HG02852 (cell line): ENCODE results near the gene TTC7B.

Source experiments
- ATAC-seq: cut with Tn5 transposase; IDR thresholded peaks from one replicate; pipeline ENCODE4 v1.9.1; 2021; ENCODE audit warnings: mild to moderate bottlenecking, moderate library complexity; ENCODE audit not compliant: unreplicated experiment

TTC7B gene

DNA sequence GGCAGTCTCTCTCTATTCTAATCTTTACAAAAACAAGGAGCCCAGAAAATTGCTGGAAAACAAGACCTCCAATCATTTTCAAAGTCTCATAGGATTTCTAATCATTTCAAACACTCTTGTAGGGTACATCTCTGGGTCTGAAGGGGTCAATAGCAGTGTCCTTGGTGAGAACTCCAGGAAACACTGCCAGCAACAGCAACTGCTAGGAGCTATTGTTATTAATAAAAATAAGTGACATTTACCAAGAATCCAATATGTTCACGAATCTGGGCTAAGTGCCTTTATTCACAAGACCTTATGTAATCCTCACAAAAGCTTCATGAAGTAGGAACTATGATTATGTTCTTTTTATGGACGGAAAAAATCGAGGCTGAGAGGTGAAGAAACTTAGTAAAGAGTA is 72.8 kb downstream of the TTC7B start:
- ATAC-seq = no peak

DNA sequence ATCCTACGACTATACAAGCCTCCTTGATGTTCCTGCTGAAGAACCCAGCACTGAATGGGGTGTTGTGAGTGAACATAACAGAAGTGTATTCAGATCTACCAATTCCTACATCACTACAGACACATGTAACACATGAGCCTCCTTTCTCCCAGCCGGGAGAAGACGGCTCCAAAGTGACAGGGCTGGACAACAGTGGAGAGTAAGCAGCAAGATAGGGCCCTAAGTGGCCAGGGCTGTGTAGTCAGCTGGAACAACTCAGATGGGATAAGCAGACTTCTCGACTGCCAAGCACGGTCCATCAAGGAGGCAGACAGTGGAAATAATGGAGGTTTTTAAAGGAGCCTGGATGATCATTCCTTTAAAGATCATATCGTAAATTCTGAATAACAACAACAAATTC is 73.5 kb downstream of the TTC7B start:
- no peak for ATAC-seq

DNA sequence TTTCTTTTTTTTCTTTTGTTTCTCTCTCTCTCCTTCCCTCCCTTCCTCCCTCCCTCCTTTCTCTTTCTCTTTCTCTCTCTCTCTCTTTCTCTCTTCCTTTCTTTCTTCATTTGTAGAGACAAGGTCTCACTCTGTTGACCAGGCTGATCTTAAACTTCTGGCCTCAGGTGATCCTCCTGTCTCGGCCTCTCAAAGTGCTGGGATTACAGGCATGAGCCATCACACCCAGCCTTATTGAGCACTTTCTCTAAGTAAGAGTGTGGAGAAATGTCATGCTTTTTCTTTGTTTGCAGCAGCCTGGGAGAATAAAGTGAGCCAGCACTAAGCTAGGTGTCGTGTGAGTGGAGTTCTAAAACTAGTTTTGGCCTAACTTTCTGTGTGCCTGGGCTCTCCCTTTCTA is 74.0 kb downstream of the TTC7B start:
- no peak for ATAC-seq

DNA sequence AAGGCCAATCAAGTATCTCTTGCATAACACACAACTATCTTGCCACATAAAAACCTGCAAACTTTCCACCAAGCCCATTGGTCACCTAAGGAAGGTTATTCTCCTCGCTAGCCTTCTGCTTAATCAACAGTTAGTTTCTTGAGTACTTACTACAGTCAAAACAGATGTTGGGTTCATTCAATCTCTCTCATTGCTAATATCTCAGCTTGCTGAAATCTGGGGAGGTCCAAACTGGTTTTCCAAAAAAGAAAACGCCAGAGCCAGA is 74.6 kb downstream of the TTC7B start:
- ATAC-seq = no peak

- ATAC-seq = no peak
Observed at GRCh38 chr14:90740946-90741681, 75.1 kb downstream of the TTC7B start.

DNA sequence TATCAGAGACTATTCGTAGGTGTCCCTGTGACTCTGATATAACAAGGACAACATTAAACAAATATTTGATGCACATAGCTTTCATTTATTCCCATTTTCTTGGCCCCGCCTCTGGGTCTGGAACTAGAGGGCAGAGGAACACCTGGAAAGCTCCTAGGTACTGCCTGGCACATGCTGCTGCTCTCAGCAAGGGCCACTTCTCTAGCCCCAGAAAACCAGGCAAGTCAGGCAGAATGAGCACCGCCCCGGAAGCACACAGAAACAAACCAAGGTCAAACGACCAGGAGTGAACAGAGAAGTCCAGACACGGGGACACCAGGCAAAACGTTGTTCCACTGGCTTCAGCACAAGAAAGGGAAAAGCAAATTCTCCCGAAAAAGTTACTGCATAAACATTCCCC is 76.1 kb downstream of the TTC7B start:
- ATAC-seq = no peak

DNA sequence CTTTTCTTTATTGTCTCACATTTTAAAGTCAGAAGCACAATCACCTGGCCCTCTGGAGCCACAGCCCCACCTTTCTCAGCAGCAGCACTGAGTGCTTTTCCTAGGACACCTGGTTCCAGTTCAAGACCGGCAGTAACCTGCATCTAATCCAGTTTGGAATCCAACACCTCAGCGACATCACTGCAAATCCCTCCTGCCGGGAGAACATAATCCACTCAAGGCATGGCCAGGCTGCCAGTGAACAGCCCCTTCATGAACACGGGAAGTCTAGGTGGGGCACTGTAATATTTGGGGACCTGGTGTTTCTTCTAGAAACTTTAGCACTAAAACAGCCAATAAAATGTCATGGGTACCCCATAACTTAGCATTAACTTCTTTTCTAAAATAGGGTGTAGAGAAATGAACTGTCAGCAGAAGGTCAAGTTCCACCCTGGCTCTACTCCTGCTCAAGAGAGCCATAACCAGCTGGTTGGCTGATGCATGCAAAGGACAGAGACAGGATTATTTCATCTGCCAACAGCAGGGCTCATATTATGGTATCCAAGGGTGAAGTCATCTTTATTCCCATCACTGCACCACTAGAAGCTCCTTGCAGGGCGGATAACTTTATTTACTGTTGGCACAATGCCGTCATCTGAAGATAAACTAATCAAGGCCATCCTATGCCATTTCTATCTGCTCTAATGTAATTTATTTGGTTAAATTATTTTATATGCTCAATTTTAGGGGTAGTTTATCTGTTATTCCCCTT is 76.7 kb downstream of the TTC7B start:
- ATAC-seq = no peak

- no peak for ATAC-seq
Observed at GRCh38 chr14:90733139-90733808, 83.0 kb downstream of the TTC7B start.

GRCh38 chr14:90732718-90733117 is 83.5 kb downstream of the TTC7B start:
- no peak for ATAC-seq

DNA sequence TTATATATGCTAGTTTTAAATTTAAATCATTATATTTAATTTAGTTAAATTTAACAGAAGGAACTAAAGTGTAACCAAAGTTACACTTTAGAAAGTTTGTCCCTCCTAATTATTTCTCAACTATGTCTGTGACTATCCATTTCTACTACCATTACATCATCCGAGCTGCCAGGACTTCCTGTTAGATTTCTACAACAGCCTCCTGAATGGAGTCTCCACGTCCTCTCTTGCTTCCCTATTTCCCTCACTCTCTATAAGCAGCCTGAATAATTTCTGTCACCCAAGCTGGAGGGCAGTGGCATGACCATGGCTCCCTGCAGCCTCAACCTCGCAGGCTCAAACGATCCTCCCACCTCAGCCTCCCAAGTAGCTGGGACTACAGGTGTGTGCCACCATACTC is 84.1 kb downstream of the TTC7B start:
- no peak for ATAC-seq

DNA sequence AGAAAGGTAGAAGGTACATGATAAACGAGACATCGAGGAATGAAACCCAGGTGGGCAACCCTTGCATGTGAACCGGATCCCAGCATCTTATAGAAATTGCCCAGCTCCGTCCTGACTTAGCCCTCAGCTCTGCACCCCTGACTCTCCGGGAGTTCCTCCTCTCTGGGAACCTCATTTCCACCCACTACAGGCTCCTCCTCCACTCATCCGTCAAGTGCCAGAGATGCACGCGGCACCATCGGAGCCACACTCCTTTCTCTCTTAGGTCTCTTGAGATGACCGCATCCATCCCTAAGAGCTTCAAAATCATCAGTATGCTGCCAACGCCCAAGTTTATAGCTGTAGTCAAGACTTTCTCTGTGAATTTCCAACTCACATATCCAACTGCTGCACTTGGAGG is 84.7 kb downstream of the TTC7B start:
- ATAC-seq = no peak

- no peak for ATAC-seq
Observed at GRCh38 chr14:90730206-90730766, 85.9 kb downstream of the TTC7B start.

DNA sequence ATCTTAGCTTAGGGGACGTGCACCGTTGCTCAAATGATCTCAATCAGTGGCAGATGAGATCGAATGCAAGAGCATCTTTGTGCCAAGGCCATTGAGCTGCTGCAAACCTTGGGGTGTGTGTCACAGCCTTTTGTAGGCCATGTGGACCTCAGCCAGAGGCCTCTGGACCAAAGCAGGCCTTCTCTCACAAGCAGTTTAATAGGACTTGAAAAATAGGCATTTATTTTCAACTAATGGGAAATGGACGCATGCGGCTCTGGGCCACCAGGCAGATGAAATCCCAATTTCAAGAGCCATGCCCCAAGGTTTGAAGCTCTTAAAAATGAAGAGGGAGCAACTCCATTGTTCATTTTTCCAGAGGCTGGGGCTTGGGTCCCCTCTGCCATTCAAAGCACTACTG is 87.3 kb downstream of the TTC7B start:
- no peak for ATAC-seq

- no peak for ATAC-seq
Observed at GRCh38 chr14:90727082-90727481, 89.1 kb downstream of the TTC7B start.

DNA sequence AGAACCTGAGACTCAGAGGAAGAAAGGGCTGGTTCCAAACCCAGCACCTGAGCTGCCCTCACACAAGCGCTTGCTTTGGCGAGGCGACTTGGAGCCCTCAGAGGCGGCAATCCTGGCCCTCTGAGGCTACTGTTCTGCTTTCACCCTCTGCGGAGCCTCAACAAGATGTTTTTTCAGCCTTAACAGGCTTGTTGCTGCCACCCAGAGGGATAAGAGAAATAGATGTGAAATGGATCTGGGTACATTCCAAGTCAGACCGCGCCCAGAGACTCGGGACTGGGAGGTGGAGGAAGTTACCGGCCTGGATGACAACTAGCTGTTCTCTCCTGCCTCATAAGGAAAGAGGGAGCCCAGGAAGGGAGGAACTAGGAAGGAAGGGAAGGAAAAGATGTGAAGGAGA is 89.6 kb downstream of the TTC7B start:
- no peak for ATAC-seq

DNA sequence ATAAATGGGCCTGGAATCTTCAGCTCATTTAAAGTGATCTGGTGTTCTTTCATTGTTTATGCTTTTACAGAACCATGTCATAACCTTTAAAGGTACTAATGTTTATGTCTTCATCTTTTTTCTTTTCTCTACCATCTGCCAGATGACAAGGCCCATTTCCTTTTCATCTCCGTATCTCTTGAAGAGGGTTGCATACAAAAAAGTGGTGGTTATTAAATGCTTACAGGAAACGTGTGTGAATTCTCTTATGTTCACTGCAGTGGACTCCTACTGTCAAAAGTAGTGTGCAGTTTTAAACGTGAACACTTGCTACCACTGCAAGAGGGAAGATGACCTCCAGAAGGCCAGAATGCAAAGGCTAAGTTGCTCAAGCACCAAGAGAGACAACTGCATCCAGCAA is 91.4 kb downstream of the TTC7B start:
- no peak for ATAC-seq

GRCh38 chr14:90722590-90722989 is 93.6 kb downstream of the TTC7B start:
- no peak for ATAC-seq

- ATAC-seq = no peak
Observed at GRCh38 chr14:90721619-90722305, 94.5 kb downstream of the TTC7B start.

DNA sequence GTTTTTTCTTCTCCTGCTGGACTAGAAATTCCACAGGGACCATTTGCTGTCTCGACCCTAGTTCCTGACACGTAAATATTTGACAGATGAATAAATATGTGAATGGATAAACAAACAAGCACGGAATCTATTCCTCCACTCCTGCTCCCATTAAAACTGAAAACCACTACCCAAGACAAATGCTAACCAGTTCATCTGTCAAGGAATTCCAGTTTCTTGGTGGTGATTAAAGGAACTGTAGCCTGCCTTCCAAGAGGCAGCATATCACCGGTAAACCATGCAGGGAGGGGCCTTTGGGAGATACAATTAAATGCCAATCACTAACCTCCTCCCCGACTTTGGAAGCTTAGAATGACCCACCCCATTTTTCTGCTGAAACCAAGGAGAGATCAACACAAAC is 95.4 kb downstream of the TTC7B start:
- ATAC-seq = no peak

DNA sequence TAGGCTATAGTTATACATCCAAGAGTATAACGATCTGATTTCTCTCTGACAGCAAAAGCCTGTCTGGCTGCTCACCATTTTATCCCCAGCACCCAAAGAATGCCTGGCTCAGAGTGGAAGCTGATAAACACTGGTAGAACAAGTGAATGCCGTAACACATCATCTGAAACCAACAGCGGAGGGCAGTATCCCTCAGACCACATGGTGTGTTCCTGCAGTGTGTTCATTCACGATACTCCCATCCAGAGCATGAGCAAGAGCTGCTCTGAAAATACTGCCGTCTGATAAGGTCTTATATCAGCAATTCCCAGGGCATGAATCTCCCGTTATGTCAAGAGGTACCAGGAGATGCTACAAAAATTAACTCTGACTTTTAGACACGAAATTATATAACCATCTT is 95.9 kb downstream of the TTC7B start:
- ATAC-seq = no peak

DNA sequence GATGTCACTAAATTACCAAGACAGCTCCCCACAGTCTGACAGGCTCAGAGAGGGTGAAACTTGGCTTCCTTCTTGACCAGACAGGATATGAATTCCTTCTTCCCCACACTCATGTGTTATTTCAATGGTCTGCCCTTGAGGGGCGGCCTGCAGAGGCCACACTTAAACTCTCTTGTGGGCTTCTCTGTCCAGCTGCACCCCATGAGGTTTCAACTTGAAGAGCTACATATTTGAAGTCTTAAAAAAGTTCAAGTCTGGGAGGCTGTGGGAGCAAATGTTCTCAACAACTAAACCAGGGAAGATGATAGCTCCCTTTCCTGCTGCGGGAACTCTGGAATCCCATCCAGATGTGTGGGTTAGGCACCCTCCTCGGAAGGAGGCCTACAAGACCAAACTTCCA is 98.3 kb downstream of the TTC7B start:
- ATAC-seq = no peak
